Measurements from ENCODE around the gene SBNO2.

Gene SBNO2

DNA sequence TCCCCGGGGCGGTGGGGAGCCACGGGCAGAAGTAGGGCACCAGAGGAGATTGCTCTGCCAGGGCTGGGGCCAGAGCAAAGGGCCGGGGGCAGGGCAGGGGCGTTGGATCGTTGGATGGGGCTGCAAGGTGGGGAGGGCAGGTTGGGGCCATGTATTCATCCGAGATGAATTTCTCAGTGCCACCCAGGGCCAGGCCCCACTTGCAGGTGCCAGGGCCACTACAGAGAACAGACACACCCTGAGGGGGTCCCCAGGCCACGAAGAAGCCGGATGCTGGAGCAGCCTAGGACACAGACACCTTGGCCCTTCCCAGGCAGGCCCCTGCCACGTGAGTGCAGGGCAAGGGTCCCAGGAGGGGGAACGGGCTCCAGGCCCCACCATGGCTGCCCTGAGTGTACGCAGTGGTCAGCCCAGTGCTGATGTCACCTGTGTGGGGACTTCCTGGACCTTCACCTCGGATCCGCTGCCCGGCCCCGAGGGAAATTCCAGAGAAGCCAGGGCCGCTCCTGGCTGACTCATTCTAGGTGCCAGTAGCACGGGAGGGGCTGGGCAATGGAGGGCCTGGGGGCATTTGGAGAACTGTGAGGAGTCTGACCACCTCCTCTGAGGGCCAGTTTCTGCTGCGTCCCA is 9.6 kb upstream of the SBNO2 start:
- FAIRE-seq: no peak
- peak; percentile 85 for DNase-seq (ENCODE audit: insufficient read length, low spot score)
- TF ChIP-seq POLR2A (IDR thresholded peaks at IDR 0.05; ENCODE audit: low read depth, low read length): no peak

GRCh38 chr19:1182727-1183126 is 8.7 kb upstream of the SBNO2 start:
- DNase-seq (ENCODE audit: insufficient read length, low spot score): no peak
- FAIRE-seq: no peak
- TF ChIP-seq POLR2A (IDR thresholded peaks at IDR 0.05; ENCODE audit: low read depth, low read length): no peak

GRCh38 chr19:1182068-1182467 is 8.0 kb upstream of the SBNO2 start:
- TF ChIP-seq POLR2A (IDR thresholded peaks at IDR 0.05; ENCODE audit: low read depth, low read length): no peak
- DNase-seq (ENCODE audit: insufficient read length, low spot score): no peak
- no peak for FAIRE-seq

GRCh38 chr19:1181606-1182005 is 7.5 kb upstream of the SBNO2 start:
- TF ChIP-seq POLR2A (IDR thresholded peaks at IDR 0.05; ENCODE audit: low read depth, low read length): no peak
- FAIRE-seq (no peak), DNase-seq (ENCODE audit: insufficient read length, low spot score) (no peak)

GRCh38 chr19:1177322-1178114 is 3.5 kb upstream of the SBNO2 start:
- TF ChIP-seq POLR2A (IDR thresholded peaks at IDR 0.05; ENCODE audit: low read depth, low read length): peak; percentile 27; the same call in 1 of the 2 replicates
- FAIRE-seq: peak; percentile 62
- peak; percentile 85 for DNase-seq (ENCODE audit: insufficient read length, low spot score)

DNA sequence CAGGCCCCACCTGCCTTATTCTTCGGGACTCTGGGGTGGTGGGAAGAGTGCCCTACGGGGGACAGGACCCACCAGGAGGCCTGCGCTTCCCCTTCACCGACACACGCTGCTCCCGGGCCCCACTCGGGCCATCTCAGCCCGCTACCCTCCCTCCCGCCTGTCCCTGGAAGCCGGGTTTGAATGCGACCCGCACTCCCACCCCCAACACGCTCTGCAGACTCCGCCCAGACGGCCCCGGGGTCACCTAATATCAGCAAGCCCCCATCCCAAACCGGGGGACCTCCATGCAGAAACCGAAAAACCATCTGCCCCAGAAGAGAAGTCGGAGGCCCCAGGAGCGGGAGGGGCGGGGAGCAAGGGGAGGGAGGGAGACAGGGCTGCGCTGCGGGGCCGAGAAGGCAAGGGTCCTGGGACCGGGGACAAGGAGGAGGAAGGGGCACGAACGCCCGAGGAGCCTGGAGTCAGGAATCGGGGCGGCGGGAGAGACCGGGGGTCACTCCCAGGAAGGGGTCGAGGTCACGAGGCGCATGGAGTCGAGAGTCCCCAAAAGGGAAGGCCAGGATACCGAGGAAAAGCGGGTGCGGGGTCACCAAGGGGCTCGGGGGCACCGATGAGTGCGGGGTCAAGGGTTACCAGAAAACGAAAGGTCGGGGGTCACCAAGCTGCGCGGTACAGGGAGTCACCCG is 766 bp downstream of the SBNO2 start:
- no peak for TF ChIP-seq POLR2A (IDR thresholded peaks at IDR 0.05; ENCODE audit: low read depth, low read length)
- no peak for DNase-seq (ENCODE audit: insufficient read length, low spot score)
- FAIRE-seq: no peak

GRCh38 chr19:1172353-1173158 is 1.5 kb downstream of the SBNO2 start:
- no peak for DNase-seq (ENCODE audit: insufficient read length, low spot score)
- FAIRE-seq: no peak
- no peak for TF ChIP-seq POLR2A (IDR thresholded peaks at IDR 0.05; ENCODE audit: low read depth, low read length)

GRCh38 chr19:1171755-1172352 is 2.2 kb downstream of the SBNO2 start:
- TF ChIP-seq POLR2A (IDR thresholded peaks at IDR 0.05; ENCODE audit: low read depth, low read length): no peak
- DNase-seq (ENCODE audit: insufficient read length, low spot score): no peak
- no peak for FAIRE-seq

GRCh38 chr19:1170938-1171754 is 2.9 kb downstream of the SBNO2 start:
- FAIRE-seq (no peak), DNase-seq (ENCODE audit: insufficient read length, low spot score) (no peak)
- no peak for TF ChIP-seq POLR2A (IDR thresholded peaks at IDR 0.05; ENCODE audit: low read depth, low read length)

DNA sequence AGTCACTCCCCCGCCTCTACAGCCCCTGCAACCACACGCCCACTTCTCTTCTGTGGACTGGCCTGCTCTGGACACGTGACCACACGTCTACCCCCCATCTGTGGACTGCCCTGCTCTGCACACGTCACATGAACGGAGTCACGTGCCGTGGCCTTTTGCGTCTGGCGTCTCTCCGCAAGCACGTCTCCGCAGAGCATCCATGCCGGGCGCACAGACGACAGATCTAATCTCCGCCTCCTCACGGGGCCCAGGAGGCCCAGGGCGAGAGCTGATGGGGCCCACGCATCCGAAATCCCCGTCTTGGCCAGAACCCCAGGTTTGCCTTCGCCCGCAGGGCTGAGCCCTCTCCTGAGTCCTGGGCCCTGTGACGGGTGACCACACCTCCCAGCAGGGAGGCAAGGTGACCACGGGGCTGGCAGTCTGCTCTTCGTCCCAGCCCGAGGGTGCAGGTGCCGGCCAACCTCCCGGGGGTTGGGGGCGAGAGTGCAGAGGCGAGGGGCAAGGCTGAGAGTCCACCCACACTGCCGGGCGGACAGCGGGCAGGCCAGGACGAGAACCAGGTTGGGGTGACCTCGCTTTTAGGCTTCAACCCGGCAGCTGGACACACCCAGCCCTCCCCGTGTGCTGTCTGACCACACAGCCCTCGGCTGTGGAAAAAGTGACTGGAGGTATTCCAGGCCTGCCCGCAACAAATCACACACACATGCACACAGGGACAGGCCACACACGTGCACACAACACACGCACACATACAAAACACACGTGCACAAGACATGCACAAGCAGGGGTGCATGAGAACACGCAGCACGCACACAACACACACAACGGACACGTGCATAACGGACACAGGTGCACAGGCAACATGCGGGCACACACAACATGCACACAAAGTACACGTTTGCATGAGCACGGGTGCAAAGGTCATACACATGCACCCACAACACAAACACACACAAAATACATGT is 3.9 kb downstream of the SBNO2 start:
- FAIRE-seq (no peak), DNase-seq (ENCODE audit: insufficient read length, low spot score) (peak; percentile 70)
- TF ChIP-seq POLR2A (IDR thresholded peaks at IDR 0.05; ENCODE audit: low read depth, low read length): no peak

DNA sequence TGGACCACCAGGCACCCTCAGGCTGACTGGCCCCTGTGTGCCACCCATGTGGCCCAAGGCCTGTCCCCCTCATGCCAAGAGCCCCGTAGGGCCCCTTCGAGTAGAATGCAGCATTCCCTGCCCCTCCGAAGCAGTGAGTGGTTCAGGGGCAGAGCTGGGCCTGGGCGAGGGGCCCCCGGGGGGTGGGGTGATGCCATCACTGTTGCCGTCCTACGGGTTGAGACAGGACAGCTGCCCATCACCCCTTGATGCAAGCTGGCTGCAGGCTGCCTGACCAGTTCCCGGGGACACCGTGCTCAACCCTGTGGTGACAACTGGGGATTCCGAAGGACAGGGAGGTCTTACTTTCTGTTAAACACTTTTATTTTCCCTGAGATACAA is 4.7 kb downstream of the SBNO2 start:
- DNase-seq (ENCODE audit: insufficient read length, low spot score): no peak
- no peak for TF ChIP-seq POLR2A (IDR thresholded peaks at IDR 0.05; ENCODE audit: low read depth, low read length)
- no peak for FAIRE-seq

All from H54 (cell line).